ENCODE results near the gene ADARB2.
"Not testable (repeated sequence)": the region's sequence is repeated elsewhere in the genome, so short reads cannot be mapped to it uniquely, and the experiment has no call there.

Gene ADARB2

DNA sequence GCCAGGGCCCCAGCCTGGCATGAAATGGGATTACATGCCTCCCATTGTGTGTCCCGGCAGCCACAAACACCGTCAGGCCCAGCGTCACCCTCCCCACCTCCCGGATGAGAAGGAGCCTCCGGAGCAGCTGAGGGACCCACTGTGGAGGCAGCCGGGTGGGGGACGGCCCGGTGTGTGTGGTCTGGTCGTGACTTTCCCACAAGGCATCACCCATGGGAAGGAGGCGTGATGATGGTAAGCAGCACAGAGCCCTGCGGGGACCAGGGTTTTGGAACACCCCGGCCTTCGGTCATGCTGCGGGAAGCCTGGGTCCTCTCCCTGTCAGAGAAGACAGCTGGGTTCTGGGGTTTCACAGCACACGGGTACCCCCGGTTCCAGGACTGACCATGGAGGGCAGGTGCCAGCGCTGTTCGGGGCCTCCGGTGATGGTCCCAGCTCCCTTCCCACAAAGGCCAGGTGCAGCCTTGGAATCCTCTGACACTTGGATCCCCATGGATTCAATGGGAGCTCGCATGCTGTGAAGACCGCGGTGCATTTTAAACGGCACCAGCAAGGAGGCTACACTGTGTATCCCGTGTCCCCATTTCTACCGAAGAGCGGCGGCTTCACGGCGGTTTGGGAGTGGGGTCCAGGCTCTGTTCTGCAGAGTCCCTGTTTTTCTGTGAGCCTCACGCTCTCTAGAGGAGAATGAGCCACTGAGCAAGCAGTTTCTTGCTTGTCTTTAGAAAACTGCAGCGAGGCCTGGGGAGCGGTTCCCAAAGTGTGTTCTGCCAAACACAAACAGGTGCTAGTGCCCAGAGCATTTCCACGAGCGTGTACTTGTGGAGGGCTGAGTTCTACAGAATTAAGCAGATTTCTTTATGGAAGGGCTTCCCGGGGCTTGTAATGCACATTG is 336.0 kb downstream of the ADARB2 start:
- POLR2A ChIA-PET = no interaction called here
- DNase-seq (ENCODE audit: low read depth, low spot score) = no peak
- CTCF ChIA-PET = no interaction called here
- TF ChIP-seq, protein P1, sequence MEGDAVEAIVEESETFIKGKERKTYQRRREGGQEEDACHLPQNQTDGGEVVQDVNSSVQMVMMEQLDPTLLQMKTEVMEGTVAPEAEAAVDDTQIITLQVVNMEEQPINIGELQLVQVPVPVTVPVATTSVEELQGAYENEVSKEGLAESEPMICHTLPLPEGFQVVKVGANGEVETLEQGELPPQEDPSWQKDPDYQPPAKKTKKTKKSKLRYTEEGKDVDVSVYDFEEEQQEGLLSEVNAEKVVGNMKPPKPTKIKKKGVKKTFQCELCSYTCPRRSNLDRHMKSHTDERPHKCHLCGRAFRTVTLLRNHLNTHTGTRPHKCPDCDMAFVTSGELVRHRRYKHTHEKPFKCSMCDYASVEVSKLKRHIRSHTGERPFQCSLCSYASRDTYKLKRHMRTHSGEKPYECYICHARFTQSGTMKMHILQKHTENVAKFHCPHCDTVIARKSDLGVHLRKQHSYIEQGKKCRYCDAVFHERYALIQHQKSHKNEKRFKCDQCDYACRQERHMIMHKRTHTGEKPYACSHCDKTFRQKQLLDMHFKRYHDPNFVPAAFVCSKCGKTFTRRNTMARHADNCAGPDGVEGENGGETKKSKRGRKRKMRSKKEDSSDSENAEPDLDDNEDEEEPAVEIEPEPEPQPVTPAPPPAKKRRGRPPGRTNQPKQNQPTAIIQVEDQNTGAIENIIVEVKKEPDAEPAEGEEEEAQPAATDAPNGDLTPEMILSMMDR (IDR thresholded peaks at IDR 0.05; ENCODE audit: insufficient read depth, low read length, missing control alignments) = no peak
- no peak overlapping the region for H3K4me3 ChIP-seq (ENCODE audit: low read depth, low read length)

DNA sequence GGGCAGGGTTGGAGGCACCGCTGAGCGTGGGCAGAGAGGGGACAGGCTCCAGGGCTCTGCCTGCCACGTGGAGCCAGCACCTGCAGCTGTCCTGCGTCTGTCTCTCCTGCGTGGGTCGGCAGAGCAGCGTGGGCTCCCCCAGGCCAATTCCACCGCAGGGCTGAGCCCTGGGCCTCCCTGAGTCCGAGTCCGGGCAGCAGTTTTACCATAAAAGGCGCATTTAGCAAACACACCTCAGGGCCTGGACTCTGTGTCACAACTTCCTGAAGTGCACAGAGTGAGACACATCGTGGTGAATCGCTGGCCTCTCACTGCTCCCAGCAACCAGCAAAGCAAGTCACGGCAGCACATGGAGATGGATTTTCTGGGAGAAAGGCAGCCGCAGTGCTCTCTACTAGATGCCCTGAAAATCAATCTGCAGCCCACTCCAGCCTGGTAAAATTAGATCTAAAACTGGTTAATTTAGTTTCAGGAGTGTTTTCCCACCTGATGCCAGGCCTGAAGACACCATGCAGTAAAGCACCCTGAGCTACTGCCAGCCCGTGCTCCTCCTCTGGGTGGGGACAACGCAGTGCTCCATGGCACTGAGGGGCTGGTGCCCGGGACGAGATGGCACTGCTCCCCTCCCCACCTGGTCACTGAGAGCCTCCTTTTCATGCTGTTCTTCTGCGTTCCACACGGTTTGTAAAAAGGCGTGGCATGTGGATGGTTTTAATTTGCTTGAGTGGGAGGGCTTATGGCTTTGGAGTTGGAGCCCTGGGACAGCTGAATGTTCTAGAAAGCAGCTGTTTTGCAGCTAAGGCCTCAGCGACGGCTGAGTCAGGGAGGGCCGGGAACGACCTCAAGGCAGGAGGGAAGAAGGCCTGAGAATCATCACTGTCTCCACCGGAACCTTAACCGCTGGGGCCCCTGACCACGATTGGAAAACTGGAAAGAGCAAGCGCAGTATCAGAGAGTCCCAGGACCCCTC is 336.9 kb downstream of the ADARB2 start:
- no peak overlapping the region for H3K4me3 ChIP-seq (ENCODE audit: low read depth, low read length)

DNA sequence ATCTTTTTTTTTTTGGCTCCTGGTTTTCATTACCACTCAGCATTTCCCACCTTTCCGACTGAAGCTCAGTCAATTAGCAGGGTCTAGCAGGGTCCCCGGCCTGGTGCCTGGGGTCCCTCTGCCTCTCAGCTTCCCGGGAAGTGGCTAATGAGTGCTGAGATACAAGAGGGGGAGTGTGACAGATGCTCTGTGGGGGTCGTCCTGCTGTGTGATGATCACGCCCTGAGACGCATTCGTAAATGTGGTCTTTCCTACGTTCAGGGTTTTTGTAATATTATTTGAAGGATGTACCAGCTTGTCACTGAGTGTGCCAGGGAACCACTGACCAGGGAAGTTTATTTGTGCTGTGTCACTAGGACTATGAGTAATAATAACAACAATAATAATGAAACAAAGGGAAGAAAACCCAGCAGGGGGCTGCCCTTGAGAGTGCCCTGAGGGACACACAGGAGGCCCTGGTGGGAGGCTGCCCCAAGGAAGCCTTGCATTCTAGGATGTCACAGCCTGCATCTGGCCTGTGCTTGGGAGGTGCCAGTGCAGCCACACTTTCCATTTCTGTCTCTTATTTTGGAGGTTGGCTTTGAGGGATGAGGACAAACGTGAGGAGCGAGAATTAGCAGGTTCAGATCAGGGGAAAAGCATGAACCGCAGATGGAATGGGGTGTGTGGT is 337.8 kb downstream of the ADARB2 start:
- POLR2A ChIA-PET = no interaction called here
- CTCF ChIA-PET = no interaction called here
- H3K4me3 ChIP-seq (ENCODE audit: low read depth, low read length) = no peak overlapping the region
- no peak for DNase-seq (ENCODE audit: low read depth, low spot score)
- TF ChIP-seq, protein P1 (IDR thresholded peaks at IDR 0.05; ENCODE audit: insufficient read depth, low read length, missing control alignments) = no peak

More for the DNA sequence above, 336.9 kb downstream of the ADARB2 start:
- POLR2A ChIA-PET = no interaction called here
- CTCF ChIA-PET = no interaction called here
- no peak for DNase-seq (ENCODE audit: low read depth, low spot score)
- TF ChIP-seq, protein P1 (IDR thresholded peaks at IDR 0.05; ENCODE audit: insufficient read depth, low read length, missing control alignments) = no peak

DNA sequence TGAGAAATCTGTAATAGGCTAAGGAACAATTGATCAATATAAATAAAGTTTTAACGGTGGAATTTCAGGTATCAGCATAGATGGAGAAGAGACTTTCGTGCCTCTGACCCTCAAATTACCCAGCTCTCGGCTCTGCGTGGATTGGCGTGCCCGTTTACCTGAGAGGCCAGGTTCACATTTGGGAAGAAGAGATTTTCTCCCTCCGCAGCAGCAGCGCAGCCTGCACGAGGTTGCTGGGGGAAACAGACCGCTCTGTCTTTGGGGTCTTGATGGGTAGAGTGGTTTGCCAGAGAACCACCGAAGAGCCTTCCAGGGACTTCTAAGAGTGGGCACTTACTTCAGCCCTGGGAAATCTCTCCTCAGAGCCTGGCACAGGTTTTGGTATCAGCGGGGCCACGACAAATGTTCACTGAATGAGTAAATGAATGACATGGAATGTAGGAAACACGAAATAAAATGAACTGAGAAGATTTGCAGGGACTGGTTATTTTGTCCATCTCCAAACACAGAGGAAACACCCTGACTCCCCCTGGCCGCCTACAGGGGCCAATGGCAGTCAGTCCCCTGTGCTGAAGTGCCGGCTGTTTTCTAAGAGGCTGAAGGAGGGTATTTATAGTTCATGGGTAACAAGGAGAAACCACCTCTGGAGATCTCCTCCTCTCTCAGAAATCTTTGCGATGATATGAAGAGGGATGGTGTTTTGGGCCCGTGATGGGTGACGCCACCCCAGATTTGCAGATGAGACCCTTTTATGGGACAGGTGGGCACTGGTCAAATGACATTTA is 338.5 kb downstream of the ADARB2 start:
- TF ChIP-seq, protein P1 (IDR thresholded peaks at IDR 0.05; ENCODE audit: insufficient read depth, low read length, missing control alignments) = no peak
- no peak for DNase-seq (ENCODE audit: low read depth, low spot score)
- ChIA-PET CTCF (no interaction called here), POLR2A (no interaction called here)
- no peak overlapping the region for H3K4me3 ChIP-seq (ENCODE audit: low read depth, low read length)

DNA sequence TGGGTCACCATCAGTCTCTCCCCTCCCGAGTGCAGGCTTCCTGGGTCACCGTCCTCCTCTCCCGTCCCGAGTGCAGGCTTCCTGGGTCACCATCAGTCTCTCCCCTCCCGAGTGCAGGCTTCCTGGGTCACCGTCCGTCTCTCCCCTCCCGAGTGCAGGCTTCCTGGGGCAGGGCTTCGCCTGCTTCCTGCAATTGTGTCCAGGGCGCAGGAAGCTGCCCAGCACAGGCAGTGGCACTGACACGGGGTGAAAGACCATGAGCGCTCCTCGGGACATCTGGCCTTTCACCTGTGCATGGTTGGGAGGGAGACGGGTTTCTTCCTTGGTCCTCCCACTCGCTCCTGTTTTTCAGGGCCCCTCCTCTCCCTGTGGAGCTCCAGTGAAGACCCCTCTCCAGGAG is 339.2 kb downstream of the ADARB2 start:
- POLR2A ChIA-PET; DNase-seq (ENCODE audit: low read depth, low spot score); H3K4me3 ChIP-seq (ENCODE audit: low read depth, low read length); CTCF ChIA-PET: not testable (repeated sequence)

DNA sequence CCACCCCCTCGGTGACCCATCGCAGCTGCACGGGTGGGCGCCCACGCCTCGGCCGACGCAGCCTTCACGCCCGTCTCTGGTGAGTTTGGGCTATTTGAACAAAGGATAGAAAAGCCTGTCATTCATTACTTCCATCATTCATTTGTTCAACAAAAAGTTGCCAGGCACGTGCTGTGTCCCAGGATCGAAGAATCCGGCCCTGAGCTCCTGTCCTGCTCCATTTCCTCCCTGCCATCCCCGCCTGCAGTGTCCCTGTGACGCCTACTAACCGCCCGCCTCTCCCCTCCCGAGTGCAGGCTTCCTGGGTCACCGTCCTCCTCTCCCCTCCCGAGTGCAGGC is 341.1 kb downstream of the ADARB2 start:
- ChIA-PET POLR2A (no interaction called here), CTCF (no interaction called here)
- DNase-seq (ENCODE audit: low read depth, low spot score) = no peak
- H3K4me3 ChIP-seq (ENCODE audit: low read depth, low read length) = no peak overlapping the region
- TF ChIP-seq, protein P1 (IDR thresholded peaks at IDR 0.05; ENCODE audit: insufficient read depth, low read length, missing control alignments) = no peak

Data from AG04449 (cell line).